ENCODE results near the gene SPDEF.

The SPDEF gene

GRCh38 chr6:34565722-34566137 lies 9.6 kb upstream of the SPDEF start:
- TF ChIP-seq CTCF (IDR thresholded peaks at IDR 0.05; ENCODE audit: borderline replicate concordance, control extremely low read depth, extremely low read depth, insufficient read depth, missing control alignments): no peak
- in situ Hi-C loops (cut with MboI; ENCODE audit: low sequenced_read_pairs, unreplicated experiment): no loop called here
- no peak for DNase-seq (ENCODE audit: low spot score)

- TF ChIP-seq CTCF (IDR thresholded peaks at IDR 0.05; ENCODE audit: borderline replicate concordance, control extremely low read depth, extremely low read depth, insufficient read depth, missing control alignments): no peak
- in situ Hi-C loops (cut with MboI; ENCODE audit: low sequenced_read_pairs, unreplicated experiment): no loop called here
- no peak for DNase-seq (ENCODE audit: low spot score)
These were observed 8.1 kb upstream of the SPDEF start for GRCh38 chr6:34564181-34564580.

DNA sequence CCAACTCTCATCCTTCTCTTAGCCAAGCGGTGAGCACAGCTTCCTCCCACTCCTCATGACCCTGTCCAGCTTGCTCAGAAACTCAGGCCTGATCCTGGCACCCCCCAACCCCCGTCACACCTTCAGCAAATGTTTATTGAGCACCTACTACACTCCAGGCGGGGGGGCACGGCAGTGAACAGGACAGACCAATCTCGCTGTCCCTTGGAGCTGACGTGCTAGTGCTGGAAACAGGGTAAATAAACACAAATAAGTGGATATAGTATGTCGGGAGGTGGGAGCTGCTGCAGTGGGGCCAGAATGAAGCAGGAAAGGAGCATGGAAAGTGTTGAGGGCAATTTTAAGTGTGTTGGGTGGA lies 7.4 kb upstream of the SPDEF start:
- TF ChIP-seq CTCF (IDR thresholded peaks at IDR 0.05; ENCODE audit: borderline replicate concordance, control extremely low read depth, extremely low read depth, insufficient read depth, missing control alignments): no peak
- DNase-seq (ENCODE audit: low spot score): no peak
- in situ Hi-C loops (cut with MboI; ENCODE audit: low sequenced_read_pairs, unreplicated experiment): no loop called here

DNA sequence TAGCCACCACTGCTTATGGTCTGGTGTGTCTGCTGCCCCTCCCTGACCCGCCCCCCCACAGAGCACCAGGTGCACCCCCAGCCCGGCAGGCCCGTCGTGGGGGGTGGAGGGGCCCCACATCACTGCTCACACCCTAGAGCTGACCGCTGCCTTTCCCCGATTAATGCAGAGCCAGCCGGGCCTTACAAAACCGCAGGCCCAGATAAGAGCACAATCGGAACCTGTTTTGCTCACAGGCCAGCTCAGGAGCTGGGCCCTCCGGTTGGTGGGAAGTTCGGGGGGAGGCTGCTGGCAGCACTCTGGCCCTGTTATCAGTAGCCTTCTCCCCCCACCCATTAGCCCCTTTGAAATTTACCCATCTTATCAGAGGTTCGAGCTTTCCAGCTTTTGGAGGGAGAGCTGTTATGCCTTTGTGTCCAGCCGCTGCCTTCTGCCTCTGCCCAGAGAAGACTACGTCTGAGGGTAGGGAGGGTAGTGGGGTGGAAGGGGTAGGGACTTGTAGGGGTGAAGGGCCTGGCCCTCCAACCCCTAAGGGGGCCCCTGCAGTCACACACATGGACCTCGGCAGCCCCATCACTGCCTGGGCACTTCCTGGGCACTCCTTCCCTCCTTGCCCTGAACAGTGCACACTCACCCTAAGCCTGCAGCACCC lies 6.9 kb upstream of the SPDEF start:
- in situ Hi-C loops (cut with MboI; ENCODE audit: low sequenced_read_pairs, unreplicated experiment): no loop called here
- no peak for TF ChIP-seq CTCF (IDR thresholded peaks at IDR 0.05; ENCODE audit: borderline replicate concordance, control extremely low read depth, extremely low read depth, insufficient read depth, missing control alignments)
- no peak for DNase-seq (ENCODE audit: low spot score)

GRCh38 chr6:34562350-34562749 lies 6.2 kb upstream of the SPDEF start:
- in situ Hi-C loops (cut with MboI; ENCODE audit: low sequenced_read_pairs, unreplicated experiment): no loop called here
- TF ChIP-seq CTCF (IDR thresholded peaks at IDR 0.05; ENCODE audit: borderline replicate concordance, control extremely low read depth, extremely low read depth, insufficient read depth, missing control alignments): no peak
- no peak for DNase-seq (ENCODE audit: low spot score)

GRCh38 chr6:34561227-34561530 lies 5.0 kb upstream of the SPDEF start:
- no peak for DNase-seq (ENCODE audit: low spot score)
- TF ChIP-seq CTCF (IDR thresholded peaks at IDR 0.05; ENCODE audit: borderline replicate concordance, control extremely low read depth, extremely low read depth, insufficient read depth, missing control alignments): no peak
- in situ Hi-C loops (cut with MboI; ENCODE audit: low sequenced_read_pairs, unreplicated experiment): no loop called here
